Posterior vena cava (tissue), 2 donors: ENCODE measurements around the gene RHCE. TPM values are rescaled to one million over a fixed set of nuclear protein-coding genes. Genes with fewer than 3 reads are reported as not detected.
"Not testable (repeated sequence)": the region's sequence is repeated elsewhere in the genome, so short reads cannot be mapped to it uniquely, and the experiment has no call there.

Experiments
- DNase-seq: peaks from one replicate; pipeline ENCODE4 v3.0.0-alpha.2; 2020; ENCODE audit warnings: low spot score
- intact Hi-C, 2 donors: fragments of 100-400 bp; cut with DNase I; formaldehyde crosslinking; loops; one replicate each; pipeline versions ENCODE4 v1.14.1 to v1.14.2; 2022 to 2023
- total RNA-seq, 2 donors: library from RNA; stranded (reverse); fragmentation: NEBNext Ultra II Directional; extraction: Animal tissue kit (Norgen Biotek cat#: 25700); gene quantifications; one replicate each; pipeline ENCODE4 v1.2.1, GENCODE V29; 2021
- donor health status: DM: yes; HTN: yes; CAD: no.
- donor health status: DM: yes; HTN: yes; CAD: no.

Gene RHCE
- total RNA-seq, 2 donors from 2014 or later = not detected

DNA sequence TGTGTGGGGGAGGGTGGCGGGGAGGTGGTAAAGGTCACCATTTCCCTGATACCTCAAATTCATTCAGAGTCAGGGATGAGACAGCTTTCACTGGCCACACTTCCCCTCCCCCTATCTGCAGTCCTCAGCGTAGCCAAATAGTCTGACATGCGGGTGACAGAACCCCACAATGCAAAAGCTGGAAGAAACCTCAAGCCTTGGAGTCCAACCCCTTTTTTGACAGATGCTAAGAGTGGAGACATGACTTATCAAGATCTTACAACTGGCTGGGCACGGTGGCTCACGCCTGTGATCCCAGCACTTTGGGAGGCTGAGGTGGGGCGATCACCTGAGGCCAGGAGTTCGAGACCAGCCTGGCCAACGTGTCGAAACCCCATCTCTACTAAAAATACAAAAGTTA, 98.5 kb downstream of the RHCE start:
- DNase-seq, intact Hi-C loops: not testable (repeated sequence)

- intact Hi-C loops, DNase-seq: not testable (repeated sequence)
Observed at GRCh38 chr1:25320314-25320938, 100.2 kb downstream of the RHCE start.

GRCh38 chr1:25312806-25313470, 107.7 kb downstream of the RHCE start:
- intact Hi-C loops, DNase-seq: not testable (repeated sequence)

Other genes starting within 250 kb of the RHCE start
- 10 to 100 TPM; 35.7 to 38.0 TPM for gene SYF2, start 188.3 kb downstream of the RHCE start, total RNA-seq
- gene RSRP1, start 173.4 kb downstream of the RHCE start, total RNA-seq = 10 to 100 TPM; 67.5 to 90.0 TPM
- gene RHD, start 148.3 kb downstream of the RHCE start, total RNA-seq = not detected
- gene TMEM50A, start 82.5 kb downstream of the RHCE start, total RNA-seq = 100 to 1,000 TPM in 1 of 2 donors, 10 to 100 TPM in 1; 91.0 to 112 TPM
- gene MACO1, start 10.1 kb upstream of the RHCE start, total RNA-seq = 10 to 100 TPM; 14.8 to 16.1 TPM
- 10 to 100 TPM; 11.3 to 13.7 TPM for gene LDLRAP1, start 122.8 kb upstream of the RHCE start, total RNA-seq
- 10 to 100 TPM; 15.0 to 29.4 TPM for gene MAN1C1, start 196.0 kb upstream of the RHCE start, total RNA-seq